Caco-2 (cell line): ENCODE measurements around the gene KCNG3. TPM values are rescaled to one million over a fixed set of nuclear protein-coding genes. Genes with fewer than 3 reads are reported as not detected.

ENCODE experiments used
- BruUV-seq: library from RNA; stranded (reverse); fragments of 400-500 nt; replicated peaks from 2 replicates; lab custom pipeline; 2021; lab: Mats Ljungman, UMichigan
- CTCF ChIA-PET: fragments of 300-600 bp; sonication (Branson Sonifier 250); formaldehyde crosslinking; loops from one replicate; lab custom pipeline; 2022; ENCODE audit warnings: antibody characterized with exemption; lab: Charles Lee
- POLR2A ChIA-PET: fragments of 300-600 bp; sonication (Branson Sonifier 250); formaldehyde crosslinking; loops from one replicate; lab custom pipeline; 2022; ENCODE audit warnings: antibody characterized with exemption; lab: Charles Lee
- DNase-seq, 2 experiments: peaks; one replicate each; pipeline versions ENCODE4 v3.0.0 to v3.0.0-alpha.2; 2020 to 2022
- H3K27me3 ChIP-seq: replicated peaks from 2 replicates; pipeline ENCODE4 v1.6.0; 2011; ENCODE audit warnings: low read length; ENCODE audit not compliant: control insufficient read depth, insufficient read depth
- H3K36me3 ChIP-seq: 2 replicates; pipeline ENCODE4 v1.5.1; 2011; ENCODE audit warnings: low read length; ENCODE audit not compliant: control insufficient read depth, insufficient read depth
- H3K4me1 ChIP-seq: fragments of 250-450 bp; sonication (Bioruptor Pico); 2 replicates; pipeline ENCODE4 v1.5.1; 2020; ENCODE audit warnings: mild to moderate bottlenecking
- H3K4me3 ChIP-seq: 2 replicates; pipeline ENCODE4 v1.5.1; 2011; ENCODE audit warnings: low read depth, mild to moderate bottlenecking, control low read depth, low read length
- H3K9me3 ChIP-seq: fragments of 250-450 bp; sonication (Bioruptor Pico); 2 replicates; pipeline ENCODE4 v1.5.1; 2020; ENCODE audit warnings: mild to moderate bottlenecking, moderate library complexity
- H3K27ac Mint-ChIP-seq: one replicate; pipeline ENCODE4 v1.8.0; 2022; ENCODE audit warnings: mixed read lengths; ENCODE audit not compliant: unreplicated experiment
- H3K27me3 Mint-ChIP-seq: one replicate; pipeline ENCODE4 v1.8.0; 2022; ENCODE audit warnings: mixed read lengths; ENCODE audit not compliant: insufficient read depth, unreplicated experiment
- H3K36me3 Mint-ChIP-seq: one replicate; pipeline ENCODE4 v1.8.0; 2022; ENCODE audit warnings: mild to moderate bottlenecking, mixed read lengths; ENCODE audit not compliant: insufficient read depth, unreplicated experiment
- H3K4me1 Mint-ChIP-seq: one replicate; pipeline ENCODE4 v1.8.0; 2022; ENCODE audit warnings: low read depth, mixed read lengths; ENCODE audit not compliant: unreplicated experiment
- H3K4me3 Mint-ChIP-seq: one replicate; pipeline ENCODE4 v1.8.0; 2022; ENCODE audit warnings: mild to moderate bottlenecking, moderate library complexity, mixed read lengths; ENCODE audit not compliant: unreplicated experiment
- H3K9me3 Mint-ChIP-seq: one replicate; pipeline ENCODE4 v1.8.0; 2022; ENCODE audit warnings: mixed read lengths; ENCODE audit not compliant: unreplicated experiment
- intact Hi-C: fragments of 100-400 bp; cut with micrococcal nuclease; formaldehyde crosslinking; loops from one replicate; pipeline ENCODE4 v1.10.0; 2022; ENCODE audit not compliant: unreplicated experiment
- total RNA-seq: library from RNA; stranded (reverse); gene quantifications from 2 replicates; pipeline ENCODE4 v1.2.3, GENCODE V29; 2022
- TF ChIP-seq, protein P1 (sequence below), 2 experiments: fragments of 200-600 bp in 1 of 2; IDR thresholded peaks; 1 replicate in 1 of 2; 2 replicates in 1 of 2; pipeline versions ENCODE4 v1.5.1 to v1.8.0; 2011 to 2022; ENCODE audit warnings: antibody characterized with exemption in 1 of 2, control low read depth in 1 of 2, inconsistent platforms in 1 of 2, low read depth in 1 of 2, low read length in 1 of 2, mild to moderate bottlenecking in 1 of 2, moderate library complexity in 1 of 2; ENCODE audit not compliant: insufficient read depth in 1 of 2, severe bottlenecking in 1 of 2, unreplicated experiment in 1 of 2

KCNG3 gene
- total RNA-seq, 1 experiment from 2014 or later, result 1.1 TPM

DNA sequence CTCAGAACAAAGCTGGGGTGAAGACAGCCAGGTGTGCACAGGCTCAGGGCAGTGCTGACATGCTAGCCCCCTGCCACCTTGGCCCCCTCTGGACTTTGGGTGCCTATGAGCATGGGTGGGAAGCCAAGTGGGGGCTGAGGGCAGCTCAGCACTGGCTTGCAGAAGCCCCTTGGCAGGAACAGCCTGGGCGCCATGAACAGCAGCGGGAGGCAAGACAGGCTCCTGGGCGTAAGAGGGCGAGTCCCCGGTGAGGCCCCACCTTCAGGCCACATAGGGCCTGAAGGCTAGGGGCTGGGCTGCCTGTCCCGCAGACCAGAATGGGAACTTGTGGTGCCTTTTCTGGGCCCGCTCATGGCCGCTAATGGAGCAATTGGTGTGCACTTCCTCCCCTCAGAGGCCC lies 85.8 kb downstream of the KCNG3 start:
- TF ChIP-seq, protein P1, sequence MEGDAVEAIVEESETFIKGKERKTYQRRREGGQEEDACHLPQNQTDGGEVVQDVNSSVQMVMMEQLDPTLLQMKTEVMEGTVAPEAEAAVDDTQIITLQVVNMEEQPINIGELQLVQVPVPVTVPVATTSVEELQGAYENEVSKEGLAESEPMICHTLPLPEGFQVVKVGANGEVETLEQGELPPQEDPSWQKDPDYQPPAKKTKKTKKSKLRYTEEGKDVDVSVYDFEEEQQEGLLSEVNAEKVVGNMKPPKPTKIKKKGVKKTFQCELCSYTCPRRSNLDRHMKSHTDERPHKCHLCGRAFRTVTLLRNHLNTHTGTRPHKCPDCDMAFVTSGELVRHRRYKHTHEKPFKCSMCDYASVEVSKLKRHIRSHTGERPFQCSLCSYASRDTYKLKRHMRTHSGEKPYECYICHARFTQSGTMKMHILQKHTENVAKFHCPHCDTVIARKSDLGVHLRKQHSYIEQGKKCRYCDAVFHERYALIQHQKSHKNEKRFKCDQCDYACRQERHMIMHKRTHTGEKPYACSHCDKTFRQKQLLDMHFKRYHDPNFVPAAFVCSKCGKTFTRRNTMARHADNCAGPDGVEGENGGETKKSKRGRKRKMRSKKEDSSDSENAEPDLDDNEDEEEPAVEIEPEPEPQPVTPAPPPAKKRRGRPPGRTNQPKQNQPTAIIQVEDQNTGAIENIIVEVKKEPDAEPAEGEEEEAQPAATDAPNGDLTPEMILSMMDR (IDR thresholded peaks at IDR 0.05; ENCODE audit: insufficient read depth in 1 of 2, low read depth in 1 of 2, low read length in 1 of 2, severe bottlenecking in 1 of 2, unreplicated experiment in 1 of 2), result no peak
- H3K27ac Mint-ChIP-seq, result no peak overlapping the region
- H3K27me3 Mint-ChIP-seq, result no peaks in the 10 kb centered on the region
- Histone ChIP-seq H3K4me3 (no peak overlapping the region), H3K27me3 (no peaks in the 10 kb centered on the region), H3K9me3 (peaks cover 6% of the 10 kb centered on the region; the same call in 1 of the 2 replicates), H3K4me1 (no peaks in the 10 kb centered on the region), H3K36me3 (no peaks in the 10 kb centered on the region)
- H3K9me3 Mint-ChIP-seq, result peaks cover 6% of the 10 kb centered on the region
- no peak for DNase-seq
- no peak overlapping the region for H3K4me3 Mint-ChIP-seq
- intact Hi-C loops, result no loop called here
- H3K4me1 Mint-ChIP-seq, result peaks cover 9% of the 10 kb centered on the region
- CTCF ChIA-PET, result no interaction called here
- POLR2A ChIA-PET, result no interaction called here
- H3K36me3 Mint-ChIP-seq, result no peaks in the 10 kb centered on the region
- no TSS peak for BruUV-seq

DNA sequence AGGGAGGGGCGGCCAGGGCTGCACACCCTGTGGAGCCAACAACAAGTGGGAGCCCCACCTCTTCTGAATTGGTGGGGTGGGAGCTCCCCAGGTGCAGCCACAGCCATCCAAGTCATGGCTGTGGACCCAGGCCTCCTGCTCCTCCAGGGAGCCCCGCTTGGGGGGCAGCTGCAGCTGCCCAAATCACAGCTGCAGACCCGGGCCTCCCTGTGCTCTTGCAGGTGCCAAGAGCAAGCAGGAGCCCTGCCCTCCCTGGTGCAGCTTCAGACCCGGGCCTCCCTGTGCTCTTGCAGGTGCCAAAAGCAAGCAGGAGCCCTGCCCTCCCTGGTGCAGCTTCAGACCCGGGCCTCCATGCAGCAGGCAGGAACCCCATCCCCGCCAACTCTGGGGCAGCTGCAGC lies 86.3 kb downstream of the KCNG3 start:
- H3K4me3 ChIP-seq, result no peak overlapping the region
- Mint-ChIP-seq H3K27ac (no peak overlapping the region), H3K27me3 (no peaks in the 10 kb centered on the region), H3K36me3 (no peaks in the 10 kb centered on the region), H3K4me3 (no peak overlapping the region), H3K9me3 (peaks cover 6% of the 10 kb centered on the region), H3K4me1 (peaks cover 9% of the 10 kb centered on the region)
- DNase-seq, result no peak
- no peaks in the 10 kb centered on the region for H3K36me3 ChIP-seq
- H3K4me1 ChIP-seq, result no peaks in the 10 kb centered on the region
- TF ChIP-seq, protein P1 (IDR thresholded peaks at IDR 0.05; ENCODE audit: insufficient read depth in 1 of 2, low read depth in 1 of 2, low read length in 1 of 2, severe bottlenecking in 1 of 2, unreplicated experiment in 1 of 2), result no peak
- ChIA-PET CTCF (no interaction called here), POLR2A (no interaction called here)
- peaks cover 6% of the 10 kb centered on the region; the same call in 1 of the 2 replicates for H3K9me3 ChIP-seq
- no TSS peak for BruUV-seq
- H3K27me3 ChIP-seq, result no peaks in the 10 kb centered on the region
- intact Hi-C loops, result no loop called here

DNA sequence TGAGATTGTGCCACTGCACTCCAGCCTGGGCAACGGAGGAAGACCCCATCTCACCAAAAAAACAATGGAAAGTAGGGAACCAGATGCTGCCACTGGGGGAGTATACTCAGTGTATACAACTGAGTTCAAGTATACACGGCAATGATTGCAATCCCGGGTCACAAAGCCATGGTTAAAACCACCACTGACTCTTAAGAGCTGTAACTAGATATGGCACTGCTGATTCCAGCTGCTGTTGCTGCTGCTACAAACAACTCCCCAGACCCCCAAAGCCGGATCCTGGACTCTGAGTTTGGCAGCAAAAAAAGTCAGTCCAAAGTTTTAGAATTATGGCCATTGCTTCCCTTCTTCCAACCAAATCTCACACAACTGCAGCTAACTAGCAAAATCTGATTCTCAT lies 89.1 kb downstream of the KCNG3 start:
- no peak overlapping the region for H3K4me3 ChIP-seq
- no peaks in the 10 kb centered on the region for H3K4me1 ChIP-seq
- intact Hi-C loops, result no loop called here
- CTCF ChIA-PET, result no interaction called here
- H3K9me3 ChIP-seq, result peaks cover 6% of the 10 kb centered on the region; the same call in 1 of the 2 replicates
- Mint-ChIP-seq H3K27me3 (no peaks in the 10 kb centered on the region), H3K9me3 (peaks cover 5% of the 10 kb centered on the region), H3K27ac (no peak overlapping the region), H3K4me3 (no peak overlapping the region), H3K36me3 (no peaks in the 10 kb centered on the region), H3K4me1 (no peaks in the 10 kb centered on the region)
- no peaks in the 10 kb centered on the region for H3K36me3 ChIP-seq
- TF ChIP-seq, protein P1 (IDR thresholded peaks at IDR 0.05; ENCODE audit: insufficient read depth in 1 of 2, low read depth in 1 of 2, low read length in 1 of 2, severe bottlenecking in 1 of 2, unreplicated experiment in 1 of 2), result no peak
- POLR2A ChIA-PET, result no interaction called here
- DNase-seq, result no peak
- BruUV-seq, result no TSS peak
- H3K27me3 ChIP-seq, result no peaks in the 10 kb centered on the region
